PC-3 (cell line): ENCODE measurements around the gene KLHL2.

Experiments
- EZH2 ChIP-seq: fragments of 300-600 bp; sonication (generic); IDR thresholded peaks from one replicate; pipeline ENCODE4 v1.6.1; 2017; ENCODE audit warnings: antibody characterized with exemption, mild to moderate bottlenecking, low read length; ENCODE audit not compliant: unreplicated experiment
- TF ChIP-seq, protein P1 (sequence below): fragments of 300-600 bp; sonication (generic); conservative IDR thresholded peaks from 2 replicates; pipeline ENCODE4 v1.5.1; 2017; ENCODE audit warnings: antibody characterized with exemption, low read depth, mild to moderate bottlenecking, low read length

DNA sequence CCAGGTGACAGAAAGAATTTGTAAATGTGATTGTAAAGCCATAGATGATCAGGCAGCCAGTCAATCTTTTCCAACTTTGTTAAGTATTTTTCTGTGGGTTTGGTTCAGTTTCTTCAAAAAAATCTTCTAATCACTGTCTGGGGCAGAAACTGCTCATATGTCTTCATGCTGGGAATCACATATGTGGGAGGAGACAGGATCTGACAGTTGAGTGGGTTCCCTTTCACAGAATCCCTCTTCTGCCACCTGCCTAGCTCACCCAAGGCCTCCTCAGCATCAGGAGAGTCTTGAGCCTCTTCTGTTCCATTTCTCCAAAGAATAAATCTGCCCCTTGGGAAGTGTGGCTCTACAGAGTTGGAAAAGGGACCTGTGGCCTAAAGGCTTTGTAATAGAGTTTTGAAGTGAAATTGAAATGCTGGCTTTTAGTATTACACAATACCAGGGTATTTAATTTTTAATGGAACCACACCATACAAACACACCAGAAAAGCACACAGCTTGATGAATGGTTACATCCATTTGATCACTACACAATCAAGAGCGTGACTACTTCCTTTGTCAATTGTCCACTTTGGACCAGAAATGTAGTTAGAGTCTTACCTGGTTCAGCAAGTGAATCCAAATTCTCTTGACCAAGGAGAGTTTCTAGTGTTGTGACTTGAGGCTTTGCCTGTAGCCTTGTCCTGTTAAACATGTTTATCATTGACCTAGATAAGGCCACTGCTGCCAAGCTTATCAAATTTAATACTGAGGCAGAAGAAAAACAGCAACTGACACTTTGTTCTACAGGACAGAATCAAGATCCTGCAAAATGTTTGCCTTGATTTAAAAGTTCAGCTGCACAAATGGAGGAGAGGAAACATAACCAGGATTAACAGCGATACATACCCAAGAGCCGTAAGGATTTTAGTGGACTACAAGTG lies 140.5 kb downstream of the KLHL2 start:
- TF ChIP-seq, protein P1, sequence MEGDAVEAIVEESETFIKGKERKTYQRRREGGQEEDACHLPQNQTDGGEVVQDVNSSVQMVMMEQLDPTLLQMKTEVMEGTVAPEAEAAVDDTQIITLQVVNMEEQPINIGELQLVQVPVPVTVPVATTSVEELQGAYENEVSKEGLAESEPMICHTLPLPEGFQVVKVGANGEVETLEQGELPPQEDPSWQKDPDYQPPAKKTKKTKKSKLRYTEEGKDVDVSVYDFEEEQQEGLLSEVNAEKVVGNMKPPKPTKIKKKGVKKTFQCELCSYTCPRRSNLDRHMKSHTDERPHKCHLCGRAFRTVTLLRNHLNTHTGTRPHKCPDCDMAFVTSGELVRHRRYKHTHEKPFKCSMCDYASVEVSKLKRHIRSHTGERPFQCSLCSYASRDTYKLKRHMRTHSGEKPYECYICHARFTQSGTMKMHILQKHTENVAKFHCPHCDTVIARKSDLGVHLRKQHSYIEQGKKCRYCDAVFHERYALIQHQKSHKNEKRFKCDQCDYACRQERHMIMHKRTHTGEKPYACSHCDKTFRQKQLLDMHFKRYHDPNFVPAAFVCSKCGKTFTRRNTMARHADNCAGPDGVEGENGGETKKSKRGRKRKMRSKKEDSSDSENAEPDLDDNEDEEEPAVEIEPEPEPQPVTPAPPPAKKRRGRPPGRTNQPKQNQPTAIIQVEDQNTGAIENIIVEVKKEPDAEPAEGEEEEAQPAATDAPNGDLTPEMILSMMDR: no peak
- TF ChIP-seq EZH2: no peak
